Stimulated activated CD8-positive, alpha-beta memory T cell treated with anti-CD3 and anti-CD28 coated beads, Interleukin-4, amount 100 ng/mL, for 4 hours (primary cell): ENCODE data around the gene REEP5.
A peak's percentile ranks its signal among the peaks of the same experiment; 100 is the strongest.
"Not testable (repeated sequence)": the region's sequence is repeated elsewhere in the genome, so short reads cannot be mapped to it uniquely, and the experiment has no call there.

Experiments used
- DNase-seq, 2 donors: peaks; one replicate each; pipeline ENCODE4 v3.0.0-alpha.2; 2020; ENCODE audit warnings: low read depth in 2 of 2, low spot score in 1 of 2

The REEP5 gene

DNA sequence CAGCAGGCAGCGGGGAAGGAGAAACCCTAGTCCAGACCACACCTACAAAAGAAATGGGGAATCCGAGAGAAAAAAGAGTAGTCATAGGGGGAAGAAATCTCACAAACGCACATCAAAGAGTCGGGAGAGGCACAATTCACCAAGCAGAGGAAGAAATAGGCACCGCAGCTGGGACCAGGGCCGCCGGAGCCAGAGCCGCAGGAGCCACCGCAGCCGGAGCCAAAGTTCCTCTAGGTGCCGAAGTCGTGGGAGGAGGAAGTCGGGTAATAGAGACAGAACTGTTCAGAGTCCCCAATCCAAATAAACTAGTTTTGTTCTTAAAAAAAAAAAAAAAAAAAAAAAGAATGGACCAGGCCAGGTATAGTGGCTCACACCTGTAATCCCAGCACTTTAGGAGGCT lies 29.3 kb downstream of the REEP5 start:
- no peak for DNase-seq

- not testable (repeated sequence) for DNase-seq
Observed at GRCh38 chr5:112892066-112892465, 30.0 kb downstream of the REEP5 start.

DNA sequence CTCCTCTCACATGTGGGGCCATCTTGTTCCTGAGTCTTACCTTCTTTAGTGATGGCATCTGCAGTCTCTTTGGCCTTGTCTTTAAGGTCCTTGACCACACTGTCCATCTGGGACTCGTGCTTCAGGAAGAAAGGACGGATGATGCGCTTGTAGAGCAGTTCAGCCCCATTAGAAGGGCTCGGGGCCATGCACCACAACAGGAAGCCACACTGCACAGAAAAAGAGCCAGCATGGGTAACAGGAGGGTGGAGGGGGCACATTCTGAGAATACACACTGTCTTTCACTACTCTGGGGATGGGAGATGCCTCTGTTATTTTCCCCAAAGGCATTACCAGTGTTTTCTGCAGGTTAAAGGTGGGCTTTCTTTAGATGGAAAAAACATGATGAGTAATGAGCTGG lies 35.1 kb downstream of the REEP5 start:
- no peak for DNase-seq

DNA sequence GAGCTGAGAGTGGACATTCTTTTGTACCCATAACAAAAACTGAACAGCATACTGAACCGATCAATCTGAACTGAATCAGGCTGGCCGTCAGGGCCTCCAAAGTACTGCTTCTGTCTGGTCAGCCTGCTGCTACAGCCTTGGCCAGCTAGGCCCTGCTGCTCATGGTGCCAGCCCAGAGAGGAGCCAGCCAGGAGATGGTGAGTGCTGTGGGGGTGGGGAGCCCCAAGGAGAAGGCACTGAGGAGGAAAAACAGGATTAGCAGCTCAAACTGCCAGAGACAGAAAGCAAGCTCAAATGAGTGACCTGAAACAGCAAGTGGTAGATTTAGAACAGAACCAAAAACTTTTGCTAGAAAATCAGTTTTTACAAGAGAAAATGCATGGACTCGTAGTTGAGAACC lies 37.0 kb downstream of the REEP5 start:
- DNase-seq: no peak

GRCh38 chr5:112883192-112883591 lies 38.8 kb downstream of the REEP5 start:
- DNase-seq: no peak

GRCh38 chr5:112880219-112880964 lies 41.6 kb downstream of the REEP5 start:
- no peak for DNase-seq

DNA sequence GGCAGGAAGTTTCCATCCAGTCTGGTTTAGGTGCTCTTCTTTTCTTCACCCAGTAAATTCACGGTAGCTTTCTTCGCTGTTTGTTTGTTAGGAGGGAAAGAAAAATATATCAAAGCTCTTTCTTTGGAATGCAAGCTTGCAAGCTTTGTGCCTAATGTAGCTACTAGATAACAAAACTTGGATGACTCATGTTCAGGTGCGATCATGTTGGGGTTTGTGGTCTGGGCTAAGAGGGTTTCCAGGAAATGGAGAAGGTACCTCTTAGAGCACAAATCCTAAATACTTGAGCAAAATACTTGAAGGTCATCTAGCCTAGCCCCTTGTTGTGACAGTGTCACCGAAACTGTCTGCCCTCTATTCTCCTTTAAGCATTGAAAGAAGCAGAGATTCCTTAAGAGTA lies 43.3 kb downstream of the REEP5 start:
- DNase-seq: peak in 1 of 2 donors; percentile 7

- no peak for DNase-seq
Observed at GRCh38 chr5:112878101-112878500, 43.9 kb downstream of the REEP5 start.

- DNase-seq: no peak
Observed at GRCh38 chr5:112876362-112876761, 45.7 kb downstream of the REEP5 start.

GRCh38 chr5:112870966-112871365 lies 51.1 kb downstream of the REEP5 start:
- DNase-seq: no peak

DNA sequence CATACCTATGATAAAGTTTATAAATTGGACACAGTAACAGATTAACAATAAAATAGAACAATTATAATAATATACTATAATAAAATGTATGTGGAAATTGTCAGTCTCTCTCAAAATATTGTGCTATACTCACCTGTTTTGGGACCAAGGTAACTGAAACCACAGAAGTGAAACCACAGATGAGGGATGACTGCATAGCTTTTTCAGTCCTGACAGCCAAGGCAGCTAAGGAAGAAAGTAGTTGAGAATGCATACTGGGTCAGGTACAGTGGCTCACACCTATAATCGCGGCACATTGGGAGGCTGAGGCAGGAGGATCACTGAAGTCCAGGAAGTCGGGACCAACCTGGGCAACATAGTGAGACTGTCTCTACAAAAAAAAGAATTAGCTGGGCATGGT lies 52.1 kb downstream of the REEP5 start:
- no peak for DNase-seq

- DNase-seq: no peak
Observed at GRCh38 chr5:112867411-112867810, 54.6 kb downstream of the REEP5 start.

GRCh38 chr5:112866739-112867138 lies 55.3 kb downstream of the REEP5 start:
- DNase-seq: no peak

DNA sequence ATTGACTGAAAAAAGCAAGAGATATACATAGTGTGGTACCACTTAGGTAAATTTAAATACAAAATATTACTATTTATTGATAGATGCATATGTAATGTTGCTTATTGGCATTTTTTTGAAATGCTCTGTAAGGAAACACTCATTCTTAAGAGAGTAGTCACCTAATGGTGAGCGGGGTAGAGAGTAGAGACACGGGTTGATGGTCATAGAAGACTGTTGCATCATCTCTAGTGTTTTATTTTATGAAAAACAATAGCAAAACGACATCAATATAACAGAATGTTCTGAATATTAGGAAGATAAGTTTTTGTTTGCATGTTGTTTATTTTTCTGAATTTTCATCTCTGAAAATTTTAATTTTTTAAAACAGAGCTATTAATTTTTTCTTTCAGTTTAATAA lies 56.9 kb downstream of the REEP5 start:
- DNase-seq: no peak

DNA sequence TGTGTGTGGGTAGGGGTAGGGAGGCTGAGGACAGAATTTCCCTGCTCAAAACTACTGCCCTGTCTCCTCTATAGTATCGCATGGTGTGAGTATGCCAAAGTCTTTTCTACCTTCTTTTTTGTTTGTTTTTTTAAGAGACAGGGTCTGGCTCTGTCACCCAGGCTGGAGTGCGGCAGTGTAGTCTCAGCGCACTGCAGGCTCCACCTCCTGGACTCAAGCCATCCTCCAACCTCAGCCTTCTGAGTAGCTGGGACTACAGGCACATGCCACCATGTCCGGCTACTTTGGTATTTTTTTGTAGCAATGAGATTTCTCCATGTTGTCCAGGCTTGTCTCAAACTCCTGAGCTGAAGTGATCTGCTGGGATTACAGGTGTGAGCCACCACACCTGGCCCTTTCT lies 58.5 kb downstream of the REEP5 start:
- DNase-seq: no peak

GRCh38 chr5:112862085-112862484 lies 59.9 kb downstream of the REEP5 start:
- no peak for DNase-seq

DNA sequence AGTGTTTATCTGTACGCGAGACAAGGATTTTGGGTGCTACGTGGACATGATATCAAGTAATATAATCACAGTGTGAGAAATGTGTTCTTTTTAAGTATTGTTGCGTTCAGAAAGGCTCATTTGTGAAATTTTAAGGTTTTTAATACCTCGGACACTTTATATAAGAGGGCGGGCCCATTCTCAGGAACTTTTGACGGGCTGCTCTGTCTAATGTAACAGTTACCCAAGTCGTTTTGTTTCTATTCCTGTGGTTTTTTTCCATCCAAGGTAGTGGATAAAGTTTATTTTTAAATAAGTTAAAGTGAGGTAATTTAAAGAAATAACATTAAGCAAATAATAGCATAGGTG lies 60.4 kb downstream of the REEP5 start:
- no peak for DNase-seq

- peak; percentile 75 to 80 for DNase-seq
Observed at GRCh38 chr5:112860929-112861637, 60.9 kb downstream of the REEP5 start, which contains the start of gene SRP19. SRP19 (plus strand) TSS chr5:112861287; CDS start chr5:112861377, 90 bp downstream.

- DNase-seq: not testable (repeated sequence)
Observed at GRCh38 chr5:112860571-112860928, 61.5 kb downstream of the REEP5 start.

- no peak for DNase-seq
Observed at GRCh38 chr5:112857866-112858265, 64.2 kb downstream of the REEP5 start.

DNA sequence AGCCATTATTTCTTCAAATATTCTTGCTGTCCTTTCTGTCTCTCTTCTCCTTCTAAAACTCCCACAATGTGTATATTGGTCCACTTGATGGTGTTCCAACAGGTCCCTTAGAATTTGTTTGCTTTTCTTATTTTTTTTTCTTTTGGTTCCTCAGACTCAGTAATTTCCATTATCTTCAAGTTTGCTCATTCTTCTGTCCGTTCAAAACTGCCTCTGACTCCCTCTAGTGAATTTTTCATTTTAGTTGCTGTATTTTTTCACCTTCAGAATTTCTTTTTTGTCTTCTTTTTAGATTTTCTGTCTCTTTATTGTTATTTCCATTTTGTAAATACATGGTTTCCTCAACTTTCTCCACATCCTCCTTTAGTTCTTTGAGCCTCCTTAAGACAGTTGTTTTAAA lies 67.4 kb downstream of the REEP5 start:
- no peak for DNase-seq

- no peak for DNase-seq
Observed at GRCh38 chr5:112849912-112850311, 72.1 kb downstream of the REEP5 start.
